H1 (cell line): ENCODE measurements around the gene ADAD1. TPM values are rescaled to one million over a fixed set of nuclear protein-coding genes. Genes with fewer than 3 reads are reported as not detected.

Experiments used
- CTCF ChIA-PET: fragments of 300-600 bp; sonication (Branson Sonifier 250); formaldehyde crosslinking; loops from one replicate; lab custom pipeline; 2021; ENCODE audit not compliant: partially characterized antibody; lab: Charles Lee
- POLR2A ChIA-PET: fragments of 300-600 bp; sonication (Branson Sonifier 250); formaldehyde crosslinking; loops from one replicate; lab custom pipeline; 2021; ENCODE audit warnings: inconsistent platforms; ENCODE audit not compliant: partially characterized antibody; lab: Charles Lee
- DNase-seq, 2 experiments: peaks; one replicate each; pipeline versions ENCODE4 v3.0.0 to v3.0.0-alpha.2; 2010 to 2022; ENCODE audit warnings: low spot score in 2 of 2, low read depth in 1 of 2, mixed read lengths in 1 of 2
- FAIRE-seq: peaks from 2 replicates; lab custom pipeline; 2011; peaks lifted over from hg19 to GRCh38; lab: Jason Lieb, UNC
- H2AFZ ChIP-seq: 2 replicates; pipeline ENCODE4 v1.8.1; 2012; ENCODE audit warnings: low read length, inconsistent platforms
- H2AK5ac ChIP-seq: 2 replicates; pipeline ENCODE4 v1.6.1; 2013; ENCODE audit warnings: low read depth, low read length
- H2BK120ac ChIP-seq: replicated peaks from 2 replicates; pipeline ENCODE3; 2013; ENCODE audit warnings: low read depth, low read length, inconsistent platforms
- H2BK12ac ChIP-seq: 2 replicates; pipeline ENCODE4 v1.6.1; 2013; ENCODE audit warnings: low read depth, low read length
- H2BK15ac ChIP-seq: 2 replicates; pipeline ENCODE4 v1.6.1; 2013; ENCODE audit warnings: low read length
- H2BK20ac ChIP-seq: 2 replicates; pipeline ENCODE4 v1.6.1; 2013; ENCODE audit warnings: low read length
- H2BK5ac ChIP-seq: 2 replicates; pipeline ENCODE4 v1.6.1; 2013; ENCODE audit warnings: low read depth, low read length
- H3K14ac ChIP-seq: 2 replicates; pipeline ENCODE4 v1.6.1; 2013; ENCODE audit warnings: inconsistent platforms; ENCODE audit not compliant: insufficient read length
- H3K18ac ChIP-seq: 2 replicates; pipeline ENCODE4 v1.6.1; 2013; ENCODE audit warnings: low read length; ENCODE audit errors: extremely low read depth
- H3K23ac ChIP-seq: 2 replicates; pipeline ENCODE4 v1.6.1; 2013; ENCODE audit warnings: inconsistent platforms; ENCODE audit not compliant: insufficient read length
- H3K23me2 ChIP-seq: 2 replicates; pipeline ENCODE4 v1.6.1; 2013; ENCODE audit warnings: low read depth, low read length
- H3K27ac ChIP-seq: 2 replicates; pipeline ENCODE4 v1.6.1; 2011; ENCODE audit warnings: low read depth, low read length, inconsistent platforms
- H3K27me3 ChIP-seq, 4 experiments: replicated peaks in 1 of 4; 1 replicate in 1 of 4; 2 replicates in 3 of 4; pipeline versions ENCODE4 v1.6.1 to v1.8.1; 2011 to 2013; ENCODE audit warnings: low read length in 3 of 4, mild to moderate bottlenecking in 3 of 4, inconsistent platforms in 2 of 4, mixed read lengths in 2 of 4, moderate library complexity in 1 of 4; ENCODE audit not compliant: control insufficient read depth in 3 of 4, insufficient read depth in 3 of 4; ENCODE audit errors: extremely low read depth in 1 of 4
- H3K36me3 ChIP-seq, 4 experiments: 2 replicates each; pipeline versions ENCODE4 v1.6.1 to v1.8.1; 2011 to 2013; ENCODE audit warnings: mild to moderate bottlenecking in 4 of 4, low read length in 3 of 4, moderate library complexity in 2 of 4, control low read depth in 1 of 4, inconsistent platforms in 1 of 4; ENCODE audit not compliant: insufficient read depth in 4 of 4, control insufficient read depth in 2 of 4
- H3K4ac ChIP-seq: replicated peaks from 2 replicates; pipeline ENCODE3; 2013; ENCODE audit warnings: low read length, low read depth, mixed read lengths, inconsistent platforms; ENCODE audit not compliant: insufficient read length
- H3K4me1 ChIP-seq, 4 experiments: replicated peaks in 1 of 4; 1 replicate in 1 of 4; 2 replicates in 3 of 4; pipeline versions ENCODE4 v1.6.1 to v1.8.1; 2011 to 2013; ENCODE audit warnings: low read length in 3 of 4, inconsistent platforms in 2 of 4, mixed read lengths in 1 of 4; ENCODE audit not compliant: insufficient read depth in 4 of 4, control insufficient read depth in 3 of 4
- H3K4me2 ChIP-seq, 2 experiments: 2 replicates each; pipeline versions ENCODE4 v1.6.1 to v1.8.1; 2011 to 2013; ENCODE audit warnings: low read depth in 2 of 2, low read length in 2 of 2, control low read depth in 1 of 2, inconsistent platforms in 1 of 2, mild to moderate bottlenecking in 1 of 2; ENCODE audit not compliant: insufficient read depth in 1 of 2
- H3K4me3 ChIP-seq, 4 experiments: fragments of 200-600, 300-600 bp in 1 of 4; sonication (generic), shearing (Covaris generic), sonication (Bioruptor Twin) in 1 of 4; 2 replicates each; pipeline versions ENCODE4 v1.5.1 to v1.8.1; 2011 to 2016; ENCODE audit warnings: low read length in 4 of 4, low read depth in 3 of 4, control low read depth in 2 of 4, inconsistent platforms in 2 of 4, mild to moderate bottlenecking in 2 of 4, mixed read lengths in 1 of 4, moderate library complexity in 1 of 4; ENCODE audit not compliant: insufficient read depth in 2 of 4; ENCODE audit errors: extremely low read depth in 1 of 4
- H3K56ac ChIP-seq: replicated peaks from 2 replicates; pipeline ENCODE3; 2013; ENCODE audit warnings: low read depth, mild to moderate bottlenecking, mixed read lengths, low read length, inconsistent platforms; ENCODE audit not compliant: insufficient read length
- H3K79me1 ChIP-seq: 2 replicates; pipeline ENCODE4 v1.6.1; 2013; ENCODE audit warnings: low read depth, low read length, control low read depth
- H3K79me2 ChIP-seq, 2 experiments: 2 replicates each; pipeline versions ENCODE4 v1.6.1 to v1.8.1; 2012 to 2013; ENCODE audit warnings: low read length in 2 of 2, mild to moderate bottlenecking in 2 of 2, inconsistent platforms in 1 of 2; ENCODE audit not compliant: insufficient read depth in 2 of 2, control insufficient read depth in 1 of 2
- H3K9ac ChIP-seq, 4 experiments: replicated peaks in 1 of 4; 1 replicate in 1 of 4; 2 replicates in 3 of 4; pipeline versions ENCODE4 v1.6.1 to v1.8.1; 2011 to 2013; ENCODE audit warnings: low read depth in 3 of 4, low read length in 3 of 4, control low read depth in 2 of 4, mild to moderate bottlenecking in 2 of 4, moderate library complexity in 2 of 4, inconsistent platforms in 1 of 4; ENCODE audit errors: extremely low read depth in 1 of 4
- H3K9me3 ChIP-seq, 2 experiments: 2 replicates each; pipeline versions ENCODE4 v1.6.1 to v1.8.1; 2012 to 2013; ENCODE audit warnings: mild to moderate bottlenecking in 2 of 2, moderate library complexity in 2 of 2, control low read depth in 1 of 2, inconsistent platforms in 1 of 2, low read depth in 1 of 2, low read length in 1 of 2, mixed read lengths in 1 of 2; ENCODE audit not compliant: insufficient read depth in 2 of 2
- H4K20me1 ChIP-seq, 2 experiments: replicated peaks in 1 of 2; 2 replicates each; pipeline versions ENCODE3 to v1.8.1; 2011 to 2013; ENCODE audit warnings: inconsistent platforms in 2 of 2, low read length in 2 of 2, mild to moderate bottlenecking in 1 of 2; ENCODE audit not compliant: insufficient read depth in 2 of 2, control insufficient read depth in 1 of 2
- H4K5ac ChIP-seq: 2 replicates; pipeline ENCODE4 v1.6.1; 2013; ENCODE audit warnings: low read length, low read depth, mixed read lengths, inconsistent platforms; ENCODE audit not compliant: insufficient read length
- H4K8ac ChIP-seq: 2 replicates; pipeline ENCODE4 v1.8.0; 2013; ENCODE audit warnings: mild to moderate bottlenecking, moderate library complexity, low read length, inconsistent platforms; ENCODE audit not compliant: insufficient read depth; ENCODE audit errors: extremely low read depth
- H4K91ac ChIP-seq: replicated peaks from 2 replicates; pipeline ENCODE3; 2013; ENCODE audit warnings: low read length, mixed read lengths, inconsistent platforms; ENCODE audit not compliant: insufficient read length
- BACH1 ChIP-seq: IDR thresholded peaks from 2 replicates; pipeline ENCODE4 v1.6.1; 2012; ENCODE audit warnings: low read length, improper control_type of control experiment
- HDAC2 ChIP-seq, 2 experiments: fragments of 300-600 bp in 1 of 2; sonication (generic) in 1 of 2; IDR thresholded peaks; 2 replicates each; pipeline ENCODE4 v1.6.1; 2011 to 2012; ENCODE audit warnings: low read depth in 2 of 2, low read length in 2 of 2, mild to moderate bottlenecking in 2 of 2, moderate library complexity in 2 of 2, borderline replicate concordance in 1 of 2, inconsistent platforms in 1 of 2
- MAX ChIP-seq: IDR thresholded peaks from 2 replicates; pipeline ENCODE4 v1.6.1; 2012; ENCODE audit warnings: inconsistent platforms
- RXRA ChIP-seq: IDR thresholded peaks from 2 replicates; pipeline ENCODE4 v1.6.1; 2011; ENCODE audit warnings: low read depth, mild to moderate bottlenecking, low read length, moderate library complexity; ENCODE audit not compliant: insufficient read depth
- TEAD4 ChIP-seq: IDR thresholded peaks from 2 replicates; pipeline ENCODE4 v1.6.1; 2012; ENCODE audit warnings: low read depth, low read length, inconsistent platforms, mixed read lengths
- USF2 ChIP-seq: IDR thresholded peaks from 2 replicates; pipeline ENCODE4 v1.6.1; 2011; ENCODE audit warnings: low read length, improper control_type of control experiment
- WGBS, 2 experiments: shearing (Covaris generic) in 1 of 2; methylation state at CpG; one replicate each; pipeline versions ENCODE4 v1.1.6 to v1.1.7; 2013 to 2015; ENCODE audit warnings: low lambda C conversion rate in 2 of 2, mixed read lengths in 2 of 2, inconsistent platforms in 1 of 2, low coverage in 1 of 2, missing lambda C conversion rate in 1 of 2; ENCODE audit not compliant: insufficient replicate concordance in 2 of 2, insufficient coverage in 1 of 2, insufficient read length in 1 of 2; ENCODE audit errors: extremely low coverage in 1 of 2, missing lambda C conversion rate in 1 of 2; 5-methylcytosine and 5-hydroxymethylcytosine counted together
- polyA plus RNA-seq, 7 experiments: library from polyadenylated mRNA; depleted of rRNA in 3 of 7; stranded (reverse) in 5 of 7; unstranded in 2 of 7; fragments of >200 nt in 5 of 7; fragments of 200-250 nt in 2 of 7; gene quantifications; 1 replicate in 5 of 7; 2 replicates in 1 of 7; 4 replicates in 1 of 7; pipeline versions ENCODE4 v1.2.1 to v1.2.3, GENCODE V29; 2011 to 2013; ENCODE audit warnings: missing spikeins in 2 of 7, mixed read lengths in 2 of 7
- total RNA-seq: library from RNA; stranded (reverse); fragmentation: NEBNext Ultra II Directional; extraction: Animal tissue kit (Norgen Biotek cat#: 25700); gene quantifications from 2 replicates; pipeline ENCODE4 v1.2.1, GENCODE V29; 2021

The ADAD1 gene
- total and polyA plus RNA-seq, 2 of the 8 experiments (the other 6 are each of a cell fraction or from before 2014, with no cell fraction given): not detected

GRCh38 chr4:122476745-122477144 lies 97.9 kb downstream of the ADAD1 start:
- H3K79me1 ChIP-seq: no peaks in the 10 kb centered on the region
- H3K9ac ChIP-seq: no peak overlapping the region
- no peaks in the 10 kb centered on the region for H3K23me2 ChIP-seq
- H2BK5ac ChIP-seq: no peak overlapping the region
- H2BK20ac ChIP-seq: no peak overlapping the region
- no peak overlapping the region for H3K18ac ChIP-seq
- no peak overlapping the region for H2BK15ac ChIP-seq
- no peak overlapping the region for H4K91ac ChIP-seq
- no peak overlapping the region for H3K56ac ChIP-seq
- H3K4me1 ChIP-seq: no peaks in the 10 kb centered on the region
- TF ChIP-seq TEAD4 (no peak), USF2 (no peak), HDAC2 (IDR thresholded peaks at IDR 0.05; ENCODE audit: borderline replicate concordance in 1 of 2, low read depth in 2 of 2, low read length in 2 of 2) (no peak), BACH1 (no peak), RXRA (no peak), MAX (no peak)
- no peak overlapping the region for H3K4ac ChIP-seq
- H3K79me2 ChIP-seq: no peaks in the 10 kb centered on the region
- FAIRE-seq: no peak
- H2BK120ac ChIP-seq: no peak overlapping the region
- no peak for DNase-seq
- no peaks in the 10 kb centered on the region for H3K9me3 ChIP-seq
- no peak overlapping the region for H3K27ac ChIP-seq
- no peaks in the 10 kb centered on the region for H4K20me1 ChIP-seq
- 77% methylated on average over 1 of the region's 1 CpG; no CpG with 5 or more reads in 1 of the 2 experiments for WGBS, 2 experiments
- H3K4me3 ChIP-seq: no peak overlapping the region
- POLR2A ChIA-PET: no interaction called here
- H3K4me2 ChIP-seq: no peak overlapping the region
- H3K23ac ChIP-seq: no peak overlapping the region
- H4K5ac ChIP-seq: no peak overlapping the region
- no peaks in the 10 kb centered on the region for H3K36me3 ChIP-seq
- H3K14ac ChIP-seq: no peak overlapping the region
- H2AK5ac ChIP-seq: no peak overlapping the region
- H3K27me3 ChIP-seq: no peaks in the 10 kb centered on the region
- no peak overlapping the region for H4K8ac ChIP-seq
- no peak overlapping the region for H2AFZ ChIP-seq
- no peak overlapping the region for H2BK12ac ChIP-seq
- CTCF ChIA-PET: interaction anchor here (1.0 kb wide), 1 partner anchor 10 kb away, joined by 3 read pairs; no protein-coding TSS in a partner anchor
